ENCODE measurements around the gene SLA2.

Gene SLA2

GRCh38 chr20:36653456-36653855 lies 7.5 kb upstream of the SLA2 start:
- TF ChIP-seq CTCF (conservative IDR thresholded peaks at IDR 0.05; ENCODE audit: low read depth): no peak
- no peak for DNase-seq (ENCODE audit: low spot score)
- H3K27ac ChIP-seq: no peak overlapping the region
- CTCF ChIA-PET: interaction anchor here (0.6 kb wide), 3 partner anchors 154 to 1073 kb away, joined by 3 to 4 read pairs (median 4); no protein-coding TSS in a partner anchor
- POLR2A ChIA-PET (ENCODE audit: low non-redundant PET): no interaction called here

- POLR2A ChIA-PET (ENCODE audit: low non-redundant PET): no interaction called here
- DNase-seq (ENCODE audit: low spot score): no peak
- no peak overlapping the region for H3K27ac ChIP-seq
- CTCF ChIA-PET: interaction anchor here (0.7 to 1.6 kb wide), 2 partner anchors 33 to 42 kb away, joined by 3 to 4 read pairs; partner anchors contain the start of gene RAB5IF
- no peak for TF ChIP-seq CTCF (conservative IDR thresholded peaks at IDR 0.05; ENCODE audit: low read depth)
Observed at GRCh38 chr20:36647196-36648121, 1.5 kb upstream of the SLA2 start.

GRCh38 chr20:36646678-36647077 lies 682 bp upstream of the SLA2 start:
- DNase-seq (ENCODE audit: low spot score): peak; percentile 55
- CTCF ChIA-PET: interaction anchor here (0.7 to 1.6 kb wide), 3 partner anchors 33 to 41 kb away, joined by 3 to 4 read pairs (median 3); partner anchors contain the start of gene RAB5IF
- H3K27ac ChIP-seq: no peak overlapping the region
- no peak for TF ChIP-seq CTCF (conservative IDR thresholded peaks at IDR 0.05; ENCODE audit: low read depth)
- POLR2A ChIA-PET (ENCODE audit: low non-redundant PET): no interaction called here

GRCh38 chr20:36645353-36645752 lies 643 bp downstream of the SLA2 start:
- TF ChIP-seq CTCF (conservative IDR thresholded peaks at IDR 0.05; ENCODE audit: low read depth): no peak
- ChIA-PET CTCF (interaction anchor here (0.5 to 0.7 kb wide), 3 partner anchors 10 to 140 kb away, joined by 3 to 4 read pairs (median 3); no protein-coding TSS in a partner anchor), POLR2A (ENCODE audit: low non-redundant PET) (no interaction called here)
- no peak overlapping the region for H3K27ac ChIP-seq
- DNase-seq (ENCODE audit: low spot score): no peak

- no peak for DNase-seq (ENCODE audit: low spot score)
- CTCF ChIA-PET: interaction anchor here (0.7 kb wide), 1 partner anchor 10 kb away, joined by 4 read pairs; no protein-coding TSS in a partner anchor
- POLR2A ChIA-PET (ENCODE audit: low non-redundant PET): no interaction called here
- no peak for TF ChIP-seq CTCF (conservative IDR thresholded peaks at IDR 0.05; ENCODE audit: low read depth)
- H3K27ac ChIP-seq: no peak overlapping the region
Observed at GRCh38 chr20:36644706-36645095, 1.3 kb downstream of the SLA2 start.

- ChIA-PET POLR2A (ENCODE audit: low non-redundant PET) (interaction anchor here (0.6 kb wide), 1 partner anchor 40 kb away, joined by 3 read pairs; no protein-coding TSS in a partner anchor), CTCF (no interaction called here)
- no peak for TF ChIP-seq CTCF (conservative IDR thresholded peaks at IDR 0.05; ENCODE audit: low read depth)
- H3K27ac ChIP-seq: no peak overlapping the region
- no peak for DNase-seq (ENCODE audit: low spot score)
Observed at GRCh38 chr20:36644032-36644705, 1.8 kb downstream of the SLA2 start.
